Measurements from ENCODE around the gene SLC5A7. TPM values are rescaled to one million over a fixed set of nuclear protein-coding genes. Genes with fewer than 3 reads are reported as not detected.

Gene SLC5A7
- total and polyA plus RNA-seq, 2 donors (not counting 1 experiment from before 2014, with no cell fraction given): not detected

DNA sequence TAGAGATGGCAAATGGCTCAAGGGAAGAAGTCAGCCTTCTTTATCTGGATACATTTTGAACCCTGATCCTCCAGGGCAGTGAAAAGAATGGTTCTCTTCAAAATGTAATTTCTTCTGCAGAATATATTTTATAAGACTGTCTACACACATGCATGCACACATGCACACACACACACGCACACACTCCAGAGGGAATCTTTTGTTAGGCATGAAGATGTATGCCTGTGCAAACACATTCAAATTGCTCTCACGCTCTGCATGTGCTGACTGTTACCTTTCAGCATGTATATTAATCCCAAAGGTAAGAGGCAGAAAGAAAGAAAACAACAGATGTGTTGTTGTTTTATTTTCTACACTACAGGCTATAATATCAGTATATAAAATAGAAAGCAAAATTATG is 43.2 kb downstream of the SLC5A7 start:
- H4K20me1 ChIP-seq (ENCODE audit: control insufficient read depth, insufficient read depth, low read length, poor library complexity, severe bottlenecking): no peaks in the 10 kb centered on the region
- no peak overlapping the region for H3K4me2 ChIP-seq (replicated peaks; ENCODE audit: low read depth, low read length, poor library complexity, severe bottlenecking)
- Mint-ChIP-seq H3K9me3 (ENCODE audit: insufficient read depth) (peaks cover 2% of the 10 kb centered on the region), H3K27me3 (no peaks in the 10 kb centered on the region), H3K4me1 (no peaks in the 10 kb centered on the region), H3K27ac (no peak overlapping the region), H3K4me3 (no peak overlapping the region)
- DNase-seq (no peak), ATAC-seq (ENCODE audit: low read depth) (no peak)
- H3K27ac ChIP-seq (ENCODE audit: low read length in 2 of 2): no peak overlapping the region
- no CpG with 5 or more reads among the region's 2 CpGs for WGBS (ENCODE audit: insufficient coverage)
- no peaks in the 10 kb centered on the region for H3K27me3 ChIP-seq (replicated peaks in 1 of 4; ENCODE audit: control extremely low read depth in 1 of 4, control insufficient read depth in 3 of 4, insufficient read depth in 4 of 4, low read length in 3 of 4)
- H2AFZ ChIP-seq (ENCODE audit: insufficient read depth, low read depth, low read length, poor library complexity, severe bottlenecking): no peak overlapping the region
- H3K79me2 ChIP-seq (ENCODE audit: control insufficient read depth, insufficient read depth, low read length): no peaks in the 10 kb centered on the region
- H3K4me3 ChIP-seq (ENCODE audit: control extremely low read depth in 1 of 5, extremely low read depth in 1 of 5, insufficient read depth in 1 of 5, low read depth in 2 of 5, low read length in 4 of 5): no peak overlapping the region
- H3K36me3 ChIP-seq (replicated peaks in 1 of 2; ENCODE audit: control extremely low read depth in 1 of 2, control insufficient read depth in 1 of 2, extremely low read depth in 1 of 2, insufficient read depth in 2 of 2, low read length in 1 of 2): no peaks in the 10 kb centered on the region
- ChIA-PET CTCF (no interaction called here), POLR2A (no interaction called here)
- intact Hi-C loops (cut with micrococcal nuclease): no loop called here
- TF ChIP-seq, protein P1, sequence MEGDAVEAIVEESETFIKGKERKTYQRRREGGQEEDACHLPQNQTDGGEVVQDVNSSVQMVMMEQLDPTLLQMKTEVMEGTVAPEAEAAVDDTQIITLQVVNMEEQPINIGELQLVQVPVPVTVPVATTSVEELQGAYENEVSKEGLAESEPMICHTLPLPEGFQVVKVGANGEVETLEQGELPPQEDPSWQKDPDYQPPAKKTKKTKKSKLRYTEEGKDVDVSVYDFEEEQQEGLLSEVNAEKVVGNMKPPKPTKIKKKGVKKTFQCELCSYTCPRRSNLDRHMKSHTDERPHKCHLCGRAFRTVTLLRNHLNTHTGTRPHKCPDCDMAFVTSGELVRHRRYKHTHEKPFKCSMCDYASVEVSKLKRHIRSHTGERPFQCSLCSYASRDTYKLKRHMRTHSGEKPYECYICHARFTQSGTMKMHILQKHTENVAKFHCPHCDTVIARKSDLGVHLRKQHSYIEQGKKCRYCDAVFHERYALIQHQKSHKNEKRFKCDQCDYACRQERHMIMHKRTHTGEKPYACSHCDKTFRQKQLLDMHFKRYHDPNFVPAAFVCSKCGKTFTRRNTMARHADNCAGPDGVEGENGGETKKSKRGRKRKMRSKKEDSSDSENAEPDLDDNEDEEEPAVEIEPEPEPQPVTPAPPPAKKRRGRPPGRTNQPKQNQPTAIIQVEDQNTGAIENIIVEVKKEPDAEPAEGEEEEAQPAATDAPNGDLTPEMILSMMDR (IDR thresholded peaks at IDR 0.05): no peak
- no peak for TF ChIP-seq EZH2 (IDR thresholded peaks at IDR 0.05; ENCODE audit: borderline replicate concordance, insufficient read depth, low read depth, low read length, poor library complexity, severe bottlenecking)
- H3K9ac ChIP-seq (ENCODE audit: low read length): no peak overlapping the region
- no peaks in the 10 kb centered on the region for H3K4me1 ChIP-seq (ENCODE audit: control insufficient read depth in 2 of 2, insufficient read depth in 2 of 2, low read length in 2 of 2)
- H3K9me3 ChIP-seq (ENCODE audit: control extremely low read depth in 1 of 3, control insufficient read depth in 2 of 3, insufficient read depth in 1 of 3, low read length in 2 of 3): peaks cover 0 to 8% (median 0%) of the 10 kb centered on the region in 3 donors

DNA sequence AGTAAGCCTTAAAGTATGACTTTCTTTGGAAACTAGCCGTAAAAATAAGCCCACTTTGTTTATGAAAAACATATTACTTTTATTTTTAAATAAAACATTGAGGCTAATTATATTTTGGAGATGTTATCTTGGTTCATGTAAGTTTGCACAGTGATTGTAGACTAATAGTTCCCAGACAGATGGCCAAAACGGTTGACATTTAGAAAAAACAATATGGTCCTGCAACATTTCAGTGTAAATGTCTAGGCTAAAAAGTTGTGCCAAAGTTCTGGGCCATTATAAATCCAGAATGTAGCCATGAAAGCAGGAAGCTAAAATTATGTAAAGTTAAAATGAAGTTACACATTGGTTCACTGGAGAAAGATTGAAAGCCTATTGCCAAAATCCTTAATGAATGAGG is 43.6 kb downstream of the SLC5A7 start:
- WGBS (ENCODE audit: insufficient coverage): 100% methylated on average over 1 of the region's 2 CpGs
- Histone ChIP-seq H3K79me2 (ENCODE audit: control insufficient read depth, insufficient read depth, low read length) (no peaks in the 10 kb centered on the region), H3K27ac (ENCODE audit: low read length in 2 of 2) (no peak overlapping the region), H4K20me1 (ENCODE audit: control insufficient read depth, insufficient read depth, low read length, poor library complexity, severe bottlenecking) (no peaks in the 10 kb centered on the region), H3K4me3 (ENCODE audit: control extremely low read depth in 1 of 5, extremely low read depth in 1 of 5, insufficient read depth in 1 of 5, low read depth in 2 of 5, low read length in 4 of 5) (no peak overlapping the region), H2AFZ (ENCODE audit: insufficient read depth, low read depth, low read length, poor library complexity, severe bottlenecking) (no peak overlapping the region), H3K4me2 (replicated peaks; ENCODE audit: low read depth, low read length, poor library complexity, severe bottlenecking) (no peak overlapping the region), H3K4me1 (ENCODE audit: control insufficient read depth in 2 of 2, insufficient read depth in 2 of 2, low read length in 2 of 2) (no peaks in the 10 kb centered on the region), H3K9ac (ENCODE audit: low read length) (no peak overlapping the region), H3K36me3 (replicated peaks in 1 of 2; ENCODE audit: control extremely low read depth in 1 of 2, control insufficient read depth in 1 of 2, extremely low read depth in 1 of 2, insufficient read depth in 2 of 2, low read length in 1 of 2) (no peaks in the 10 kb centered on the region), H3K9me3 (ENCODE audit: control extremely low read depth in 1 of 3, control insufficient read depth in 2 of 3, insufficient read depth in 1 of 3, low read length in 2 of 3) (peaks cover 0 to 8% (median 0%) of the 10 kb centered on the region in 3 donors), H3K27me3 (replicated peaks in 1 of 4; ENCODE audit: control extremely low read depth in 1 of 4, control insufficient read depth in 3 of 4, insufficient read depth in 4 of 4, low read length in 3 of 4) (no peaks in the 10 kb centered on the region)
- DNase-seq (no peak), ATAC-seq (ENCODE audit: low read depth) (no peak)
- Mint-ChIP-seq H3K4me1 (no peaks in the 10 kb centered on the region), H3K27me3 (no peaks in the 10 kb centered on the region), H3K27ac (no peak overlapping the region), H3K9me3 (ENCODE audit: insufficient read depth) (peaks cover 2% of the 10 kb centered on the region), H3K4me3 (no peak overlapping the region)
- TF ChIP-seq, protein P1 (IDR thresholded peaks at IDR 0.05): no peak
- no peak for TF ChIP-seq EZH2 (IDR thresholded peaks at IDR 0.05; ENCODE audit: borderline replicate concordance, insufficient read depth, low read depth, low read length, poor library complexity, severe bottlenecking)
- intact Hi-C loops (cut with micrococcal nuclease): no loop called here
- POLR2A ChIA-PET: no interaction called here
- CTCF ChIA-PET: no interaction called here
